GM12864 (cell line): ENCODE data around the gene SNX19.
"Not testable (repeated sequence)": the region's sequence is repeated elsewhere in the genome, so short reads cannot be mapped to it uniquely, and the experiment has no call there.

Source experiments
- DNase-seq: peaks from one replicate; pipeline ENCODE4 v3.0.0-alpha.2; 2011; ENCODE audit warnings: low read depth
- H3K4me3 ChIP-seq: 2 replicates; pipeline ENCODE4 v1.5.1; 2011; ENCODE audit warnings: mild to moderate bottlenecking, low read depth, low read length, control low read depth
- CTCF ChIP-seq: IDR thresholded peaks from 2 replicates; pipeline ENCODE4 v1.5.1; 2011; ENCODE audit warnings: low read depth, mild to moderate bottlenecking, moderate library complexity, low read length, control low read depth, inconsistent platforms; ENCODE audit errors: missing control alignments

The SNX19 gene

GRCh38 chr11:130861283-130861682 lies 55.0 kb downstream of the SNX19 start:
- DNase-seq = no peak
- no peak for TF ChIP-seq CTCF

GRCh38 chr11:130859886-130860285 lies 56.4 kb downstream of the SNX19 start:
- no peak overlapping the region for H3K4me3 ChIP-seq
- TF ChIP-seq CTCF = no peak
- DNase-seq = no peak

More at GRCh38 chr11:130861283-130861682, 55.0 kb downstream of the SNX19 start:
- no peak overlapping the region for H3K4me3 ChIP-seq

- DNase-seq = no peak
- H3K4me3 ChIP-seq = no peak overlapping the region
- no peak for TF ChIP-seq CTCF
Observed at GRCh38 chr11:130858215-130858614, 58.1 kb downstream of the SNX19 start.

GRCh38 chr11:130855707-130856106 lies 60.6 kb downstream of the SNX19 start:
- not testable (repeated sequence) for H3K4me3 ChIP-seq, DNase-seq

GRCh38 chr11:130854483-130854882 lies 61.8 kb downstream of the SNX19 start:
- no peak for DNase-seq
- no peak overlapping the region for H3K4me3 ChIP-seq
- no peak for TF ChIP-seq CTCF

- DNase-seq = no peak
- no peak overlapping the region for H3K4me3 ChIP-seq
- TF ChIP-seq CTCF = no peak
Observed at GRCh38 chr11:130852589-130852988, 63.7 kb downstream of the SNX19 start.

GRCh38 chr11:130850185-130850944 lies 65.9 kb downstream of the SNX19 start:
- no peak overlapping the region for H3K4me3 ChIP-seq
- no peak for DNase-seq
- TF ChIP-seq CTCF = no peak

GRCh38 chr11:130849215-130849568 lies 67.1 kb downstream of the SNX19 start:
- H3K4me3 ChIP-seq = no peak overlapping the region
- no peak for TF ChIP-seq CTCF
- DNase-seq = no peak
